PFSK-1 (cell line): Measurements from ENCODE around the gene FGA.

Source experiments
- FOXP2 ChIP-seq: optimal IDR thresholded peaks from 2 replicates; pipeline ENCODE3; 2011; ENCODE audit warnings: borderline replicate concordance, control low read depth, inconsistent platforms; ENCODE audit not compliant: insufficient read depth; ENCODE audit errors: extremely low read length, extremely low read depth
- POLR2AphosphoS5 ChIP-seq: IDR thresholded peaks from 2 replicates; pipeline ENCODE4 v1.6.1; 2012; ENCODE audit warnings: low read depth, mild to moderate bottlenecking, control low read depth, low read length, moderate library complexity
- SIN3A ChIP-seq: IDR thresholded peaks from 2 replicates; pipeline ENCODE4 v1.6.1; 2012; ENCODE audit warnings: mild to moderate bottlenecking, low read length, moderate library complexity, borderline replicate concordance; ENCODE audit not compliant: insufficient read depth
- TAF1 ChIP-seq: IDR thresholded peaks from 2 replicates; pipeline ENCODE4 v1.6.1; 2012; ENCODE audit warnings: low read length, control low read depth, borderline replicate concordance; ENCODE audit not compliant: insufficient read depth
- TF ChIP-seq, protein P1 (sequence below), 2 experiments: IDR thresholded peaks; 2 replicates each; pipeline versions ENCODE4 v1.6.1 to v1.8.0; 2011 to 2012; ENCODE audit warnings: low read depth in 2 of 2, low read length in 2 of 2, control low read depth in 1 of 2, inconsistent platforms in 1 of 2, mild to moderate bottlenecking in 1 of 2, moderate library complexity in 1 of 2; ENCODE audit not compliant: insufficient read depth in 1 of 2

Gene FGA

DNA sequence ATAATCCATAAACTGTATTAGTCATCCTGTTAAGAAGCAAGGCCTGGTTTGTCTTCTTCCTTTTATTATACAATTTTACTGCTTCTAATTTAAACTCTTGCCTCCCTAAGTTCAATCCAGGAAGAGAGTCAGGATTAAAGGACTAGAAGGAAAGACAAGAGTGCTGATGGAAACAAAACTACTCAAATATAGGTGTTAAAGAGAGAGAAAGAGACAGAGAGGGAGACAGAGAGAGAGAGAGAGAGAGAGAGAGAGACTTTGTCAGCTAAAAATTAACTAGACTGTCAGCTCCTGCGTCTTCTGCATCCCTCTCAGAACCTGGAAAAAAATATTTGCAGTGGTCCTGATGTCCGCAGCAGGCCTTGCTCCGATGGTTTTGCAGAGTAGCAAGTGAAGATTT lies 35.4 kb upstream of the FGA start:
- TF ChIP-seq, protein P1, sequence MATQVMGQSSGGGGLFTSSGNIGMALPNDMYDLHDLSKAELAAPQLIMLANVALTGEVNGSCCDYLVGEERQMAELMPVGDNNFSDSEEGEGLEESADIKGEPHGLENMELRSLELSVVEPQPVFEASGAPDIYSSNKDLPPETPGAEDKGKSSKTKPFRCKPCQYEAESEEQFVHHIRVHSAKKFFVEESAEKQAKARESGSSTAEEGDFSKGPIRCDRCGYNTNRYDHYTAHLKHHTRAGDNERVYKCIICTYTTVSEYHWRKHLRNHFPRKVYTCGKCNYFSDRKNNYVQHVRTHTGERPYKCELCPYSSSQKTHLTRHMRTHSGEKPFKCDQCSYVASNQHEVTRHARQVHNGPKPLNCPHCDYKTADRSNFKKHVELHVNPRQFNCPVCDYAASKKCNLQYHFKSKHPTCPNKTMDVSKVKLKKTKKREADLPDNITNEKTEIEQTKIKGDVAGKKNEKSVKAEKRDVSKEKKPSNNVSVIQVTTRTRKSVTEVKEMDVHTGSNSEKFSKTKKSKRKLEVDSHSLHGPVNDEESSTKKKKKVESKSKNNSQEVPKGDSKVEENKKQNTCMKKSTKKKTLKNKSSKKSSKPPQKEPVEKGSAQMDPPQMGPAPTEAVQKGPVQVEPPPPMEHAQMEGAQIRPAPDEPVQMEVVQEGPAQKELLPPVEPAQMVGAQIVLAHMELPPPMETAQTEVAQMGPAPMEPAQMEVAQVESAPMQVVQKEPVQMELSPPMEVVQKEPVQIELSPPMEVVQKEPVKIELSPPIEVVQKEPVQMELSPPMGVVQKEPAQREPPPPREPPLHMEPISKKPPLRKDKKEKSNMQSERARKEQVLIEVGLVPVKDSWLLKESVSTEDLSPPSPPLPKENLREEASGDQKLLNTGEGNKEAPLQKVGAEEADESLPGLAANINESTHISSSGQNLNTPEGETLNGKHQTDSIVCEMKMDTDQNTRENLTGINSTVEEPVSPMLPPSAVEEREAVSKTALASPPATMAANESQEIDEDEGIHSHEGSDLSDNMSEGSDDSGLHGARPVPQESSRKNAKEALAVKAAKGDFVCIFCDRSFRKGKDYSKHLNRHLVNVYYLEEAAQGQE (IDR thresholded peaks at IDR 0.05; ENCODE audit: insufficient read depth in 1 of 2, low read depth in 2 of 2, low read length in 2 of 2), result no peak
- TF ChIP-seq POLR2AphosphoS5 (no peak), TAF1 (no peak), SIN3A (no peak), FOXP2 (no peak)

DNA sequence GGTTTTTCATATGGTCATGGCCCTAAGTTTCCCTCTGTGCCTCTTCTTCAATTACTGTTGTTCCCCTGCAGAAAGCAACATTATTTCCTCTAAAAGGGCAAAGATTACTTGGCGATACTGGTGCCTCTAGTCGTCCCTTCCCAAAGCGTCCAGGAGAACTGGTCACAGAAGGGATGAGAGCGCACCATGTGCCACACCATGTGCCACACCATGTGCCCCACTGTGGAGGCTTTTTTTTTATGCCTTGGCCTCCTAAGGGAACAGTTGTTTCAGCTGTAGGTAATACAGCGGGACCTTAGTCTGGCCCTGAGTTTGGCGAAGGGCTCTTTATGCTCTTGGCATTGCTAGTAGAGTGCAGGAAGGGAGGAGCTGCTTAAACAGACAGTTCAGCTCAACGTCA lies 33.5 kb upstream of the FGA start:
- TF ChIP-seq, protein P1 (IDR thresholded peaks at IDR 0.05; ENCODE audit: insufficient read depth in 1 of 2, low read depth in 2 of 2, low read length in 2 of 2), result no peak
- no peak for TF ChIP-seq SIN3A
- no peak for TF ChIP-seq TAF1
- no peak for TF ChIP-seq FOXP2
- TF ChIP-seq POLR2AphosphoS5, result no peak

GRCh38 chr4:154623436-154623835 lies 32.9 kb upstream of the FGA start:
- TF ChIP-seq POLR2AphosphoS5, result no peak
- TF ChIP-seq, protein P1 (IDR thresholded peaks at IDR 0.05; ENCODE audit: insufficient read depth in 1 of 2, low read depth in 2 of 2, low read length in 2 of 2), result no peak
- no peak for TF ChIP-seq TAF1
- no peak for TF ChIP-seq FOXP2

- no peak for TF ChIP-seq FOXP2
- no peak for TF ChIP-seq POLR2AphosphoS5
- no peak for TF ChIP-seq TAF1
- TF ChIP-seq SIN3A, result no peak
- TF ChIP-seq, protein P1 (IDR thresholded peaks at IDR 0.05; ENCODE audit: insufficient read depth in 1 of 2, low read depth in 2 of 2, low read length in 2 of 2), result no peak
Observed at GRCh38 chr4:154622598-154622997, 32.1 kb upstream of the FGA start.

DNA sequence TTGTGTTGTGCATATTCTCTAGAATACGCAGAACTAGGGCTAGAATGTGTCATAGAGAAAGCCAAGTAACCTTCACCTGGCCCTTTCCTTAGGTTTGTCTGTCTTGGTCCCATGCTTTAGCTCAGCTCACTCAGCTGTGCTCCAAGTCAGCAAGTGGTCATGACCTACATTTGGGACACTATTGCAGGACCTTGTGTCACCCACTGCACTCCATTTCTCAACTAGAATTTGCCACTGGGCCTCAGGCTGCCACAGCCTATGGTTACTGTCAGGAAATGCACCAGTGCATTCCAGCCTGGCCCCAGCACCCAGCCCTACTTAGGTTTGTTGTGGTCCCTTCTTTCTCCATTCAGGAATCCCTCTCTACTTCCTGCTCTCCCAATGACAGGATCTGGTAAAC lies 29.6 kb upstream of the FGA start:
- no peak for TF ChIP-seq FOXP2
- TF ChIP-seq SIN3A, result no peak
- TF ChIP-seq TAF1, result no peak
- no peak for TF ChIP-seq POLR2AphosphoS5
- TF ChIP-seq, protein P1 (IDR thresholded peaks at IDR 0.05; ENCODE audit: insufficient read depth in 1 of 2, low read depth in 2 of 2, low read length in 2 of 2), result no peak
